MM.1S (cell line): ENCODE data around the gene TMEM273.

ENCODE experiments used
- EZH2phosphoT487 ChIP-seq: fragments of 300-600 bp; sonication (generic); IDR thresholded peaks from 2 replicates; pipeline ENCODE4 v1.6.1; 2018; ENCODE audit warnings: antibody characterized with exemption, low read length
- TF ChIP-seq, protein P1 (sequence below): fragments of 300-600 bp; sonication (generic); IDR thresholded peaks from 2 replicates; pipeline ENCODE4 v1.5.1; 2016; ENCODE audit warnings: antibody characterized with exemption, low read length, mixed read lengths

DNA sequence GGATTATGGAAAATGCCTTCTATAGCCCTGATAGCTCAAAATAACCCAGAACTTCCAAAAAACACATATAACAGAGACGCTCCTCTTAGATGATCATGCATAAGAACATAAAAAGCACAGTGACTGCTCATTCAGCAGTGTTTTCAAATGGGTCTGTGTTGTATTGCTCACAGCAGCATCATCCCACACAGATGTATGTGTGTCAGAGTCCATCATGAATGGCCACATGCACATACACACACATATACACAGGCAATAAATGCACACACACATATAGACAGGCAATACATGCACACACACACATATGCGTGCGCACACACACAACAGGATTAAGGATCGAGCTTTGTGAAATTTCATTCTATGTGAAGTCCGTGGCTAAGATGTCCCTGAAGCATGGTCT is 26.1 kb downstream of the TMEM273 start:
- TF ChIP-seq, protein P1, sequence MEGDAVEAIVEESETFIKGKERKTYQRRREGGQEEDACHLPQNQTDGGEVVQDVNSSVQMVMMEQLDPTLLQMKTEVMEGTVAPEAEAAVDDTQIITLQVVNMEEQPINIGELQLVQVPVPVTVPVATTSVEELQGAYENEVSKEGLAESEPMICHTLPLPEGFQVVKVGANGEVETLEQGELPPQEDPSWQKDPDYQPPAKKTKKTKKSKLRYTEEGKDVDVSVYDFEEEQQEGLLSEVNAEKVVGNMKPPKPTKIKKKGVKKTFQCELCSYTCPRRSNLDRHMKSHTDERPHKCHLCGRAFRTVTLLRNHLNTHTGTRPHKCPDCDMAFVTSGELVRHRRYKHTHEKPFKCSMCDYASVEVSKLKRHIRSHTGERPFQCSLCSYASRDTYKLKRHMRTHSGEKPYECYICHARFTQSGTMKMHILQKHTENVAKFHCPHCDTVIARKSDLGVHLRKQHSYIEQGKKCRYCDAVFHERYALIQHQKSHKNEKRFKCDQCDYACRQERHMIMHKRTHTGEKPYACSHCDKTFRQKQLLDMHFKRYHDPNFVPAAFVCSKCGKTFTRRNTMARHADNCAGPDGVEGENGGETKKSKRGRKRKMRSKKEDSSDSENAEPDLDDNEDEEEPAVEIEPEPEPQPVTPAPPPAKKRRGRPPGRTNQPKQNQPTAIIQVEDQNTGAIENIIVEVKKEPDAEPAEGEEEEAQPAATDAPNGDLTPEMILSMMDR: no peak
- no peak for TF ChIP-seq EZH2phosphoT487
